ENCODE data around the gene ANO1.
"Not testable (repeated sequence)": the region's sequence is repeated elsewhere in the genome, so short reads cannot be mapped to it uniquely, and the experiment has no call there.

The ANO1 gene

GRCh38 chr11:70032943-70033710 lies 45.0 kb upstream of the ANO1 start:
- DNase-seq (ENCODE audit: low read depth): no peak
- TF ChIP-seq CTCF (IDR thresholded peaks at IDR 0.05; ENCODE audit: control insufficient read depth, insufficient read depth, low read depth, low read length, missing control alignments): no peak

GRCh38 chr11:70033711-70034070 lies 44.4 kb upstream of the ANO1 start:
- no peak for TF ChIP-seq CTCF (IDR thresholded peaks at IDR 0.05; ENCODE audit: control insufficient read depth, insufficient read depth, low read depth, low read length, missing control alignments)
- no peak for DNase-seq (ENCODE audit: low read depth)
- H3K4me3 ChIP-seq (ENCODE audit: control insufficient read depth, low read depth, low read length): no peak overlapping the region

More at GRCh38 chr11:70032943-70033710, 45.0 kb upstream of the ANO1 start:
- H3K4me3 ChIP-seq (ENCODE audit: control insufficient read depth, low read depth, low read length): no peak overlapping the region

GRCh38 chr11:70034740-70035365 lies 43.3 kb upstream of the ANO1 start:
- H3K4me3 ChIP-seq (ENCODE audit: control insufficient read depth, low read depth, low read length): no peak overlapping the region
- no peak for DNase-seq (ENCODE audit: low read depth)
- no peak for TF ChIP-seq CTCF (IDR thresholded peaks at IDR 0.05; ENCODE audit: control insufficient read depth, insufficient read depth, low read depth, low read length, missing control alignments)

- DNase-seq (ENCODE audit: low read depth): not testable (repeated sequence)
Measured at GRCh38 chr11:70035665-70036064, 42.5 kb upstream of the ANO1 start.

GRCh38 chr11:70036971-70037882 lies 40.9 kb upstream of the ANO1 start:
- no peak for TF ChIP-seq CTCF (IDR thresholded peaks at IDR 0.05; ENCODE audit: control insufficient read depth, insufficient read depth, low read depth, low read length, missing control alignments)
- DNase-seq (ENCODE audit: low read depth): no peak
- H3K4me3 ChIP-seq (ENCODE audit: control insufficient read depth, low read depth, low read length): no peak overlapping the region

More at GRCh38 chr11:70035665-70036064, 42.5 kb upstream of the ANO1 start:
- not testable (repeated sequence) for H3K4me3 ChIP-seq (ENCODE audit: control insufficient read depth, low read depth, low read length)

- TF ChIP-seq CTCF (IDR thresholded peaks at IDR 0.05; ENCODE audit: control insufficient read depth, insufficient read depth, low read depth, low read length, missing control alignments): no peak
- no peak overlapping the region for H3K4me3 ChIP-seq (ENCODE audit: control insufficient read depth, low read depth, low read length)
- DNase-seq (ENCODE audit: low read depth): no peak
Measured at GRCh38 chr11:70038034-70038834, 39.9 kb upstream of the ANO1 start.
